Esophagus squamous epithelium (tissue), 5 donors: Measurements from ENCODE around the gene SRMS. TPM values are rescaled to one million over a fixed set of nuclear protein-coding genes. Genes with fewer than 3 reads are reported as not detected.

Source experiments
- DNase-seq: peaks from one replicate; lab custom pipeline; 2025; lab: John Stamatoyannopoulos, UW
- H3K27ac ChIP-seq, 4 donors: fragments of 200-600 bp; sonication (generic); one replicate each; pipeline ENCODE4 v1.5.1; 2016 to 2019; ENCODE audit warnings: mild to moderate bottlenecking in 1 of 4
- H3K27me3 ChIP-seq, 4 donors: fragments of 200-600 bp; sonication (generic); 1 replicate in 3 of 4; 2 replicates in 1 of 4; pipeline versions ENCODE4 v1.5.1 to v1.6.0; 2017 to 2021; ENCODE audit warnings: antibody characterized with exemption in 1 of 4
- H3K36me3 ChIP-seq, 3 donors: fragments of 200-600 bp; sonication (generic); one replicate each; pipeline ENCODE4 v1.5.1; 2016 to 2019
- H3K4me1 ChIP-seq, 3 donors: fragments of 200-600 bp; sonication (generic); one replicate each; pipeline ENCODE4 v1.5.1; 2017 to 2019
- H3K4me3 ChIP-seq, 4 donors: fragments of 200-600 bp; sonication (generic); 1 replicate in 3 of 4; 2 replicates in 1 of 4; pipeline ENCODE4 v1.5.1; 2016 to 2019; ENCODE audit warnings: mild to moderate bottlenecking in 2 of 4, moderate library complexity in 1 of 4
- H3K9me3 ChIP-seq, 3 donors: fragments of 200-600 bp; sonication (generic); one replicate each; pipeline ENCODE4 v1.5.1; 2016 to 2019
- POLR2A ChIP-seq, 4 donors: fragments of 450-650 bp; IDR thresholded peaks; one replicate each; pipeline ENCODE4 v1.6.1; 2017; ENCODE audit warnings: antibody characterized with exemption in 4 of 4, mild to moderate bottlenecking in 4 of 4, moderate library complexity in 3 of 4
- WGBS, 2 donors: methylation state at CpG; one replicate each; pipeline ENCODE4 v1.1.5; 2018; 5-methylcytosine and 5-hydroxymethylcytosine counted together
- intact Hi-C: fragments of 100-400 bp; cut with DNase I; formaldehyde crosslinking; loops from one replicate; pipeline ENCODE4 v1.15.0; 2022
- total RNA-seq, 4 donors: library from RNA; depleted of rRNA; stranded (reverse); fragments of >200 nt; gene quantifications; one replicate each; pipeline ENCODE4 v1.1.0, GENCODE V29; 2016
- TF ChIP-seq, protein P1 (sequence below), 6 experiments: fragments of 450-650 bp in 4 of 6; fragments of 200-600 bp in 2 of 6; sonication (generic) in 2 of 6; IDR thresholded peaks; one replicate each; pipeline ENCODE4 v1.5.1; 2016 to 2019; ENCODE audit warnings: antibody characterized with exemption in 6 of 6, mild to moderate bottlenecking in 4 of 6, moderate library complexity in 4 of 6
- donor health status: DM: yes; HTN: yes; CAD: no.

SRMS gene
- total RNA-seq, 4 donors from 2014 or later: not detected

DNA sequence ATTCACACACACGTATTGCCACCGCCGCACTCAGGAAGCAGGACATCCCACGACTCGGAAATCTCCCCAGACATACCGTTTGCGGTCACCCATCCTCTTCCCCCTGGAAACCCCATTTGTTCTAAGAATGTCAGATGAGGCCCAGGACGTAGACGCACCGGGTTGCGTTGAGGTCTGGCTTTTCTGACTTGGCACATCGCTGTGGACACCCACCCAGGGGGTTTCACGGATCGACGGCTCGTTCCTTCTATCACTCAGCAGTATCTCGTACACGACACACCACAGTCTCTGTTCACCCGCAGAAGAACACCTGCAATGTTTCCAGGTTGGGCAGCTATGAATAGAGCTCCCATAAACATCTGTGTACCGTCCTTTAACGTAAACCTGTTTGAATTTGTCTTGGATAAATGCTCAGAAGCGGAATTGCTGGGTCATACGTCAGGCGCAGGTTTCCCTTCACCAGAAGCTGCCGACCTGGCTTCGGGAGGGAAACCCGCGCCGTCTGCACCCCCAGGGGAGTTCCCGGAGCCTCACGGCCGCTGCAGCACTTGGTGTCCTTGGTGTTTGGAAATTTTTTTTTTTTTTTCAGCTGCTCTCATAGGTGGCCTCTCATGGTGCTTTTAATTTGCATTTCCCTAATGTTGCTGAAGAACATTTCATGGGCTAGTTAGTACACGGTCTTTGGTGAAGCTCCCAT, 39.3 kb downstream of the SRMS start:
- peaks cover 0 to 94% (median 0%) of the 10 kb centered on the region in 4 donors for H3K27me3 ChIP-seq
- H3K36me3 ChIP-seq: no peaks in the 10 kb centered on the region
- DNase-seq: no peak
- H3K9me3 ChIP-seq: peaks cover 0 to 15% (median 0%) of the 10 kb centered on the region in 3 donors
- H3K27ac ChIP-seq: no peak overlapping the region
- H3K4me3 ChIP-seq: no peak overlapping the region
- intact Hi-C loops: no loop called here
- H3K4me1 ChIP-seq: no peaks in the 10 kb centered on the region
- 80 to 82% methylated on average over 30 to 33 of the region's 33 CpGs for WGBS, 2 donors
- TF ChIP-seq POLR2A (IDR thresholded peaks at IDR 0.05): no peak
- TF ChIP-seq, protein P1, sequence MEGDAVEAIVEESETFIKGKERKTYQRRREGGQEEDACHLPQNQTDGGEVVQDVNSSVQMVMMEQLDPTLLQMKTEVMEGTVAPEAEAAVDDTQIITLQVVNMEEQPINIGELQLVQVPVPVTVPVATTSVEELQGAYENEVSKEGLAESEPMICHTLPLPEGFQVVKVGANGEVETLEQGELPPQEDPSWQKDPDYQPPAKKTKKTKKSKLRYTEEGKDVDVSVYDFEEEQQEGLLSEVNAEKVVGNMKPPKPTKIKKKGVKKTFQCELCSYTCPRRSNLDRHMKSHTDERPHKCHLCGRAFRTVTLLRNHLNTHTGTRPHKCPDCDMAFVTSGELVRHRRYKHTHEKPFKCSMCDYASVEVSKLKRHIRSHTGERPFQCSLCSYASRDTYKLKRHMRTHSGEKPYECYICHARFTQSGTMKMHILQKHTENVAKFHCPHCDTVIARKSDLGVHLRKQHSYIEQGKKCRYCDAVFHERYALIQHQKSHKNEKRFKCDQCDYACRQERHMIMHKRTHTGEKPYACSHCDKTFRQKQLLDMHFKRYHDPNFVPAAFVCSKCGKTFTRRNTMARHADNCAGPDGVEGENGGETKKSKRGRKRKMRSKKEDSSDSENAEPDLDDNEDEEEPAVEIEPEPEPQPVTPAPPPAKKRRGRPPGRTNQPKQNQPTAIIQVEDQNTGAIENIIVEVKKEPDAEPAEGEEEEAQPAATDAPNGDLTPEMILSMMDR (IDR thresholded peaks at IDR 0.05): no peak

DNA sequence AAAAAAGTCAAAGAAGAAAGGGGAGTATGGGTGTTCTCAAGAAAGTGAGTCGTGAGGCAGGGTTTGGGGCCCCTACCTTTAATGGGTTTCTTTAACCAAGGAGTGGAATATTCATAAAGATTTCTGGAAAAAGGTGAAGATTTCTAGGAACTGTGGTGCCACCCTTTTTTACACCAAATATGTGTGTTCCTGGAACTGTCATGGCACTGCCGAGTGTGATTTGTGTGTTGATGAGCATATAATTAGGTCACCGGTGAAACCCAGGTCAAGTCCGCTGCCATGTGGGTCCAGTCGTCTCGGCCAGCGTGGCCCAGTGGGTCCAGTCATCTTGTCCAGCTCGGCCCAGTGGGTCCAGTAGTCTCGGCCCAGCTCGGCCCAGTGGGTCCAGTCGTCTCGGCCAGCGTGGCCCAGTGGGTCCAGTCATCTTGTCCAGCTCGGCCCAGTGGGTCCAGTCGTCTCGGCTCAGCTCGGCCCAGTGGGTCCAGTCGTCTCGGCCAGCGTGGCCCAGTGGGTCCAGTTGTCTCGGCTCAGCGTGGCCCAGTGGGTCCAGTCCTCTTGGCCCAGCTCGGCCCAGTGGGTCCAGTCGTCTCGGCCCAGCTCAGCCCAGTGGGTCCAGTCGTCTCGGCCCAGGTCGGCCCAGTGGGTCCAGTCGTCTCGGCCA, 40.3 kb downstream of the SRMS start:
- DNase-seq: no peak
- TF ChIP-seq, protein P1 (IDR thresholded peaks at IDR 0.05): no peak
- TF ChIP-seq POLR2A (IDR thresholded peaks at IDR 0.05): no peak
- no peak overlapping the region for H3K27ac ChIP-seq
- peaks cover 0 to 95% (median 0%) of the 10 kb centered on the region in 4 donors for H3K27me3 ChIP-seq
- 81 to 84% methylated on average over 13 to 22 of the region's 30 CpGs for WGBS, 2 donors
- peaks cover 0 to 15% (median 0%) of the 10 kb centered on the region in 3 donors for H3K9me3 ChIP-seq
- no peak overlapping the region for H3K4me3 ChIP-seq
- intact Hi-C loops: no loop called here
- H3K4me1 ChIP-seq: no peaks in the 10 kb centered on the region
- no peaks in the 10 kb centered on the region for H3K36me3 ChIP-seq

DNA sequence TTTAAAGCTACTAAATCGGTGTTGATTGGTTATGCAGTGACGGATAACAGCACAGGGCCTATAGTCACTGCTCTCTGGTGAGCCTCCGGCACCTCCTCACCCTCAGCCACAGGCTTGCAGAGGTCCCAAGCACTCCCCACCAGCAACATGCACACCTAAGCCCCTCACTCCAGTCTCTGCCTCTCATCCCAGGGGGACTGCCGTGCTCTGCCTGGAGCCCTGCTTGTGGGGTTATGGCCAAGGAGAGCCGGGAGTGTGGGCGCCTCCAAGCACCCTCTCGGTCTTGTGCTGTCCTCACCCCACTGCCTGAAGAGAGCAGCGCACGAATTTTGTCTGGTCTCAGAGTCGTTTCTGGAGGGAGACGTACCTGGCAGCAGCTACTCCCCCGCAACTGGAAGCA, 41.8 kb downstream of the SRMS start:
- Histone ChIP-seq H3K9me3 (peaks cover 0 to 15% (median 0%) of the 10 kb centered on the region in 3 donors), H3K4me1 (no peaks in the 10 kb centered on the region), H3K27ac (no peak overlapping the region), H3K27me3 (peaks cover 0 to 96% (median 0%) of the 10 kb centered on the region in 4 donors), H3K36me3 (no peaks in the 10 kb centered on the region), H3K4me3 (no peak overlapping the region)
- TF ChIP-seq, protein P1 (IDR thresholded peaks at IDR 0.05): no peak
- TF ChIP-seq POLR2A (IDR thresholded peaks at IDR 0.05): no peak
- intact Hi-C loops: no loop called here
- DNase-seq: no peak
- 75 to 89% methylated on average over 11 of the region's 12 CpGs for WGBS, 2 donors

DNA sequence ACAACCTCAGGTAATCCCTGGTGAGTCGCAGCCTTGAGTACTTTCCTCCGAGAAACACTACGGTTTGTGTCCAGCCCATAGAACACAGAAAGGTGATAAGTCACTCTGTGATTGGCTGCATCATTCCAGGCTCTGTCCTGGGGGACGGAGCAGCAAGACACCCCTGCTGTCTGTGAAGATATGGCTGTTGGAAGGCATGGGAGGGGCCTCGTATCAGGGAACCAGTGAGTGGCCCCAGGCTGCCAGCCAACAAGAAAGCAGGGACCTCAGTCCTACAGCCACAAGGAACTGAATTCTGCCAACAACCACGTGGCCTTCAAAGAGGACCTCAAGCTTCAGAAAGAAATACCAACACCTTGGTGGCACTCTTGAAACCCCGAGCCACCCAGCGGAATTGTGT, 42.3 kb downstream of the SRMS start:
- H3K4me1 ChIP-seq: no peaks in the 10 kb centered on the region
- H3K27ac ChIP-seq: no peak overlapping the region
- TF ChIP-seq, protein P1 (IDR thresholded peaks at IDR 0.05): no peak
- no peak for TF ChIP-seq POLR2A (IDR thresholded peaks at IDR 0.05)
- peaks cover 0 to 15% (median 0%) of the 10 kb centered on the region in 3 donors for H3K9me3 ChIP-seq
- H3K27me3 ChIP-seq: peaks cover 0 to 96% (median 1%) of the 10 kb centered on the region in 4 donors
- H3K36me3 ChIP-seq: no peaks in the 10 kb centered on the region
- 76 to 90% methylated on average over 4 to 6 of the region's 8 CpGs for WGBS, 2 donors
- DNase-seq: no peak
- H3K4me3 ChIP-seq: no peak overlapping the region
- intact Hi-C loops: no loop called here

DNA sequence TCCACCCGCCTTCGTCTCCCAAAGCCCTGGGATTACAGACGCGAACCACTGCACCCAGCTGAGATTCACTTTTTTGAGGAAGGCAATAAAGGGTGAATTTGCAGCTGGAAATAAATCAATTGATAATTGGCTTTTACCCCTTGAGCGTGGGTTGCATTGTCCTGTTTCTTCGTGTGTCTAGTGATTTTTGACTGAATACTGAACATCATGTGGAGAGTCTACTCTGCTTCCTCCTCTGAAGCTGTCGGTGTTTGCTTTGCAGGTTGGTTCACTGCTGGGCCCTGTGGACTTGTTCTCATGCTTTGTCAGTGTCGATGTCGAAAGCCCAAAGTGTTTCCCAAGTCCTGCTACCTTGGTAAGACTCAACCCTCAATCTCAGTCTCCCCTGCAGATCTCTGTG, 42.9 kb downstream of the SRMS start:
- TF ChIP-seq POLR2A (IDR thresholded peaks at IDR 0.05): no peak
- TF ChIP-seq, protein P1 (IDR thresholded peaks at IDR 0.05): no peak
- H3K9me3 ChIP-seq: peaks cover 0 to 15% (median 0%) of the 10 kb centered on the region in 3 donors
- no peak for DNase-seq
- H3K4me3 ChIP-seq: no peak overlapping the region
- no peaks in the 10 kb centered on the region for H3K36me3 ChIP-seq
- intact Hi-C loops: no loop called here
- no peak overlapping the region for H3K27ac ChIP-seq
- 86 to 91% methylated on average over 8 to 9 of the region's 9 CpGs for WGBS, 2 donors
- H3K27me3 ChIP-seq: peaks cover 0 to 96% (median 4%) of the 10 kb centered on the region in 4 donors
- peaks cover under 1 to 2% (median under 1%) of the 10 kb centered on the region in 3 donors for H3K4me1 ChIP-seq
